ENCODE data around the gene PPP1R1B.
A peak's percentile ranks its signal among the peaks of the same experiment; 100 is the strongest.

PPP1R1B gene

GRCh38 chr17:39617446-39618245 is 9.1 kb upstream of the PPP1R1B start:
- peak; percentile 40 for DNase-seq

- no peak for DNase-seq
Observed at GRCh38 chr17:39618246-39618913, 8.4 kb upstream of the PPP1R1B start.

GRCh38 chr17:39618956-39619785 is 7.6 kb upstream of the PPP1R1B start:
- DNase-seq: no peak

GRCh38 chr17:39619786-39620101 is 7.0 kb upstream of the PPP1R1B start:
- DNase-seq: no peak

- DNase-seq: peak; percentile 85
Observed at GRCh38 chr17:39621523-39622379, 5.0 kb upstream of the PPP1R1B start.

- DNase-seq: no peak
Observed at GRCh38 chr17:39622380-39623006, 4.3 kb upstream of the PPP1R1B start.

GRCh38 chr17:39623356-39623950 is 3.3 kb upstream of the PPP1R1B start:
- DNase-seq: peak; percentile 75

- no peak for DNase-seq
Observed at GRCh38 chr17:39624313-39624712, 2.4 kb upstream of the PPP1R1B start.

GRCh38 chr17:39625198-39625785 is 1.5 kb upstream of the PPP1R1B start:
- no peak for DNase-seq

- DNase-seq: no peak
Observed at GRCh38 chr17:39627047-39627711, 427 bp downstream of the PPP1R1B start.

GRCh38 chr17:39627712-39628516 is 1.2 kb downstream of the PPP1R1B start:
- no peak for DNase-seq

- DNase-seq: no peak
Observed at GRCh38 chr17:39628655-39629493, 2.1 kb downstream of the PPP1R1B start.

GRCh38 chr17:39629494-39629880 is 2.7 kb downstream of the PPP1R1B start:
- DNase-seq: no peak

GRCh38 chr17:39629898-39630297 is 3.1 kb downstream of the PPP1R1B start:
- DNase-seq: no peak

- no peak for DNase-seq
Observed at GRCh38 chr17:39631403-39631802, 4.7 kb downstream of the PPP1R1B start.

GRCh38 chr17:39632153-39632941 is 5.6 kb downstream of the PPP1R1B start:
- no peak for DNase-seq

GRCh38 chr17:39633570-39634183 is 6.9 kb downstream of the PPP1R1B start:
- no peak for DNase-seq

All from activated CD4-positive, alpha-beta T cell treated with anti-CD3 and anti-CD28 coated beads for 1 hour (primary cell).